GM23248 (cell line): Measurements from ENCODE around the gene CSNK2A2.

ENCODE experiments used
- EZH2 ChIP-seq: fragments of 200-600 bp; sonication (generic); IDR thresholded peaks from 2 replicates; pipeline ENCODE4 v1.6.1; 2018; ENCODE audit warnings: antibody characterized with exemption, mild to moderate bottlenecking; ENCODE audit not compliant: insufficient read depth, poor library complexity, severe bottlenecking
- EZH2phosphoT487 ChIP-seq: fragments of 200-600 bp; sonication (generic); IDR thresholded peaks from 2 replicates; pipeline ENCODE4 v1.6.1; 2018; ENCODE audit warnings: antibody characterized with exemption, moderate library complexity, mild to moderate bottlenecking, low read depth; ENCODE audit not compliant: insufficient read depth

DNA sequence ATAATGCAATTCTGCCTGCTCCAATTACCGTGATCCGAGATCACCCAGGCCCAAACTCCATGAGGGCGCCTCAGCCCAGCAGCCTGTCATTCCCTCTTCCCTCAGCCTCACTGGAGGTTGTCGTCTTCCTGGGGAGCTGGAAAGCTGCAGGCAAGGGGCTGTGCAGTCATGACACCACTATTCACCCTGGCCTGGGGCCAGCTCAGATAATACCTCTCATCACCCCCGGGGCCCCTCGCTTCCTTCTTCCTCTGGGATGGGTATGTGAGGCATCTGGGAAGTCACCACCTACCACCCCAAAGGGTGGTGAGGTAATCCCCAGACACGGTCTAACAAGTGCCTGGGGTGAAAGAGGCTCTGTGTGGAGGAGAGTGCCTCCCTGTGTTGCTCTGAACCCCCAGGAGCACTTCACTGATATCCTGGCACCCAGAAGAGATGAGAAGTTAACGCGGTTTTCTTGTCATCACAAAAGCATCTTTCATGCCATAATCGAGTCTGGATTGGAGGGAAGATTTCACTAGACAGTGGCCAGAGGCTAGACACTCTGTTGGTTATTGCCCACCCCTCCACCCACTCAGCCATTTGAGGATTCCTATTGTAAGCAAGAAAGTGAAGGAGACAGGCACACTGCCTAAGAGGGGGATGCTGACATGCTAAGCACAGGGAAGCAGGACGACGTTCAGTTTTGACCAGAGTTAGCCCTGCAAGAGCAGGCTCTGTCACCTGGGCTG, 87.2 kb downstream of the CSNK2A2 start:
- TF ChIP-seq EZH2phosphoT487 = no peak
- TF ChIP-seq EZH2 = no peak
